ENCODE measurements around the gene GDI1.

- no peak for TF ChIP-seq CTCF (IDR thresholded peaks at IDR 0.05)
- no peak for TF ChIP-seq EP300 (IDR thresholded peaks at IDR 0.05)
Measured at GRCh38 chrX:154466907-154467306, 30.0 kb downstream of the GDI1 start.

All from gastroesophageal sphincter (tissue), 3 donors.